IPS DF 19.7 (cell line): ENCODE data around the gene TDP2.
"Not testable (repeated sequence)": the region's sequence is repeated elsewhere in the genome, so short reads cannot be mapped to it uniquely, and the experiment has no call there.

Experiments
- DNase-seq: peaks from one replicate; pipeline ENCODE4 v3.0.0-alpha.2; 2013; ENCODE audit warnings: low read depth, low spot score

TDP2 gene, protein sequence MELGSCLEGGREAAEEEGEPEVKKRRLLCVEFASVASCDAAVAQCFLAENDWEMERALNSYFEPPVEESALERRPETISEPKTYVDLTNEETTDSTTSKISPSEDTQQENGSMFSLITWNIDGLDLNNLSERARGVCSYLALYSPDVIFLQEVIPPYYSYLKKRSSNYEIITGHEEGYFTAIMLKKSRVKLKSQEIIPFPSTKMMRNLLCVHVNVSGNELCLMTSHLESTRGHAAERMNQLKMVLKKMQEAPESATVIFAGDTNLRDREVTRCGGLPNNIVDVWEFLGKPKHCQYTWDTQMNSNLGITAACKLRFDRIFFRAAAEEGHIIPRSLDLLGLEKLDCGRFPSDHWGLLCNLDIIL

DNA sequence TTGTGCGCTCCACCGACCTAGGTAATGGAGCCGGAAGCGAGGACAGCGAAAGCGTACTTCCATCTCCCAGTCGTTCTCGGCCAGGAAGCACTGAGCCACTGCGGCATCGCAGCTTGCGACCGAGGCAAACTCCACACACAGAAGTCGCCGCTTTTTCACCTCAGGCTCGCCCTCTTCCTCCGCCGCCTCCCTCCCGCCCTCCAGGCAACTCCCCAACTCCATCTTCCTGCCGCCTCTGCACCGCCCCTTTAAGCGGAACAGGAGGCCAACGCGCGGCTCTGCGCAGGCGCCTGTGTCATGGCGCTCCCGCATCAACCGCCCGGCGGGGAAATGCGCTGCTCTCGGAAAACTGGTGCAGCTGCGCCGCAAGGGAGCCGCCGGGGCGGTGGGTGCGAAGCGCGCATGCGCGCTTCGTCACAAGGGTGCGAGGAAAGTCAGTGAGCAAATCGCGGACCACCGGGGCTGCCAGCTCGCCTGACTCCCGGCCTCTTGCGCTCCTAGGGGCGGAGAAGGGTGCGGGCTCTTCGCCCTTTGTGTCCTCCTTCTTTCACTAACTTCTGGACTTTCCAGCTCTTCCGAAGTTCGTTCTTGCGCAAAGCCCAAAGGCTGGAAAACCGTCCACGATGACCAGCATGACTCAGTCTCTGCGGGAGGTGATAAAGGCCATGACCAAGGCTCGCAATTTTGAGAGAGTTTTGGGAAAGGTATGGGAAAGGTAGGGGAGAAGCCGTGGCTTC is at the start of gene TDP2, which contains the start of gene ACOT13:
TSS of gene TDP2 (minus strand) at position 259 of the 737 bp plus-strand sequence. CDS start at position 222, 37 bp downstream.
TSS of gene ACOT13 (plus strand) at position 437 of the 737 bp plus-strand sequence. CDS start at position 624, 187 bp downstream.
- peak; percentile 76 for DNase-seq

DNA sequence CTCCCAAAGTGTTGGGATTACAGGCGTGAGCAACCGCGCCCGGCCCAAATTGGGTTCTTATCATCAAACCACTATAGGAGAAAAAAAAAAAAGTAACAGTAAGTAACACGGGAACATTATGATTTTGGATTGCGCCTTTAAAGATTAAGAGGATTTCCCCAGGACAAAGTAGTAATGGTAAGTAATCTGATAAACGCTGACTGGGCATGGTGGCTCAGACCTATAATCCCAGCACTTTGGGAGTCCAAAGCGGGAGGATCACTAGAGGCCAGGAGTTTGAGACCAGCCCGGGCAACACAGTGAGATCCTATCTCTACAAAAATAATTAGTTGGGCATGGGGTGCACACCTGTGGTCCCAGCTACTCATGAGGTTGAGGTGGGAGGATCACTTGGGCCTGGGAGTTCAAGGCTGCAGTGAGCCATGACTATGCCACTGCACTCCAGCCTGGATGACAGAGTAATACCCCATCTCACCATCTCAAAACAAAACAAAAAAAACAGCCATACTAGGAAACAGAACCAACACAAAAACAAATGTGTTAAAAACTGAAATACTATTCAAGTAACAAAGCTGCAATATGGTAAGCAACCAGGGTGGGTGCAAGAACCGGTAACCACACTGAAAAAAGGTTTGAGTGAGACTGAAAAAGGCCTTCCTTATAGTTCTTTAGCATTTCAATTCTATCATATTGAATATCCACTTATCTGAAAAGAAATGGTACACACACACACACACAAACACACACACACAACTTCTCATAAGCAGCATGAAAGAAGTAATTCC is 44.0 kb upstream of the TDP2 start:
- DNase-seq, result no peak

DNA sequence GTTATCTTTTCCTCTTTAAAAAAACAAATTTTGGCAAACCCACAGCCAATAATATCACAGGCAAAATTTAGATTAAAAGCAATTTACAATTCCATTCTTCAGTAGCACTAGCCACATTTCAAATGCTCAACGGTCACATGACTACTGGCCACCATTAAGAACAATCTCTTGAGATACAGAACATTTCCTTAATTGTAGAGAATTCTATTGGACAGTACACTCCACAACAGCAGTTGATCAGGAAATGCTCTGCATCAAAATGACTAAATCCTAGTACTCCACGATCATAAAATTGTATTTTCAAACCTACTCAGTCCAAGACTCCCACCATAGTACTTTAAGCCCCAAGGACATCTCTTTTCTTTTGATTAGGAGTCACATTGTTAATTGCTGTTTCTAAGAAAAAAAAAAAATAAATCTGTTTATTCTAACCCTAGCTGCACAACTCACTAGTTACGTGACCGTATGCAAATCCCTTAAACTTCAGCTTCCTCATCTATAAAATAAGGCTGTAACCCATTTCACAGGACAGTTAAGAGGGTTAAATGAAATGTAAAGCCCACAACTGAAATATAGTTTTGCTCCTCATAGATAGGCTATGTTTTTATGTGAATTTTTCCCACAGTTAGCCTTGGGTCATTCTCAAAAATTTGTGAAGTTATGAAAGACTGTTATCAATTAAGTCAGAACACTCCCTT is 42.5 kb upstream of the TDP2 start:
- no peak for DNase-seq

DNA sequence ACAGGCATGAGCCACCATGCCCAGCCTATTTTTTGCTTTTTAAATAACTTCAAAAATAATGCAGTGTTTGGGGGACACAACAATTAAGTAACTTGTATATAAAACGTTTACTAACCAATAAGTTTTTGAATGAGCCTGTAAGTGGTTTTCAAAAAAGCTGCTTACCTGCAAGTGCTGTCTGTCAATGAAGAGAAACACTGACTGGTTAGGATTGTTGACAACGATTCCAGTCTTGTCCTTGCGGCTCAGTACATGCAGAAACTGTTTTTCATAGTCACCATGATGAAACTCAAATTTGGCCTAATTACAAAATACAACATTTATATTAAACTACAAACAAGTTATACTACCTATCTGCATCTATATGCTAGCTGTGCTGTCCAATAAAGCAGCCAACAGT is 41.9 kb upstream of the TDP2 start:
- no peak for DNase-seq

DNA sequence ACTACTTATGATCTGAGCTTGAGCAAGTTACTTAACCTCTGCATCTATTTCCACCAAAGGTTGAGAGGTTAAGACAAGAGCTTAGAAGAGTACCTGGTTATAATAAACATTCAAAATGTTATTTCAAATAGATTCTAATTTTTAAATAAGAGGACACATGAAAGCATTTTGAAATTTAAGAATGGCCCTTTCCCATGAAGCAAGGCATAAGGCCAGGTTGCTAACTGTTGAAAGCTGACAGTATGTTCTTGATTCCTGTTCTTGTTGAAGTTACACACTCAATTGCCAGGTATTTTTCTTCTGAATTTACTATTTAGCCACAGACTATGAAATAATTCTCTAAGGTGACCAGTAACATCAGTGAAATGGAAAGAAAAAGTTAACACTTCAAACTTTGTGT is 37.8 kb upstream of the TDP2 start:
- no peak for DNase-seq

DNA sequence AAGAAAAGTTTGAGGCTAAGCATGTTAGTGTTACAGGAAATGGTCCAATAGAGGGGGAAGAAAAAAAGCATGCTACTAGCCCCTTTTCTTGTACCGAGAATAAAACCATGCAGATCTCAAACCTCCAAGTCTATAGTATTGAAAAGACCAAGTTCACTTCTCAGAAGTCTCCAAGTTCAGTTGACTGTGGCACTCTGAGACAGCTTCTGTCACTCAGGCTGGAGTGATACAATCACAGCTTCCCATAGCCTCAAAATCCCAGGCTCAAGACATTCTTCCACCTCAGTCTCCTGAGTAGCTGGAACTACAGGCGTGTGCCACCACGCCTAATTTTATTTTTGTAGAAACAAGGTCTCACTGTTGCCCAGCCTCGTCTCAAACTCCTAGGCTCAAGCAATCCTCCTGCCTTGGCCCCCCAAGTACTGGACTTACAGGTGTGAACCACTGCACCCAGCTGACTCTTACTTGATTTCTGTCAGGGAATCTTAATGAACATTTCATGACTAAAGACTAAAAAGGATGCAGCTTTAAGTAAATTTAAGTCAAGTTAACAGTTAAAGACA is 36.1 kb upstream of the TDP2 start:
- DNase-seq, result no peak

DNA sequence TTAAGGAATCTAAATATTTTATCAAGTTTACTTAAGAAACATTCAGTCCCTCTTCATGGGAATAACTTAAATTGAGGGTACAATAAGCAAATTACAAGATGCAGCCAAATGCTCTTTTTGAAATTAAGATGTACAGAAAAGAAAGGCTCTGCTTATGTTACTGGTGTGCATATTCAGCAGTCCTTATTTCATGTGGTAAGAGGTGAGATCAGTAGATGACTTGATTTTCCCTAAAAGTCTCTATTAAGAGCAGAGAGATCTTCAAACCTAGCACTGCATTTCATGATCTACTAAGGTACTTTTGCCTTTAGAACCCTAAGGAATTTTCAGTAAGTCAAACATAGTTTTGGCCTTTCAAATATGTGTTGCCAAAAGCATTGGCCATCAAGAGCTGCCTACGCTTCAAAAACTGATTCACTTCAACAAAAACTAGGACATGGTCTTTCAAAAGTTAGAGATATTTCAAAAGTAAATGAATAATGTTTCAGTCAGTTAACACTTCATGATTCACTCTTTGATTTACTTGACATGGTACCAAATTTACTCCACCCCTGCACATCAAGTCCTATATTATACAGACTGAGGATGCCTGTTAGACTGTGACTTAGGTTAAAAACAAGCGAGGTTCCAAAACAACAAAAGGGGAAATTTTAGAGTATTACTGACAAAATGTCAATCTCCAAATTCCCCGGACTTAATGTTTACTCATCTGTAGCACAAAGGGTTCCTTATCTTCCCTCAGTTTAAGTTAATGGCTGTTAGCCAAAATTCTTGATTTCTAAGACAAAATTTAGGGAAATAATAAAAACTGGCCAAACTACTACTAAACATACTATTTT is 33.0 kb upstream of the TDP2 start:
- no peak for DNase-seq

DNA sequence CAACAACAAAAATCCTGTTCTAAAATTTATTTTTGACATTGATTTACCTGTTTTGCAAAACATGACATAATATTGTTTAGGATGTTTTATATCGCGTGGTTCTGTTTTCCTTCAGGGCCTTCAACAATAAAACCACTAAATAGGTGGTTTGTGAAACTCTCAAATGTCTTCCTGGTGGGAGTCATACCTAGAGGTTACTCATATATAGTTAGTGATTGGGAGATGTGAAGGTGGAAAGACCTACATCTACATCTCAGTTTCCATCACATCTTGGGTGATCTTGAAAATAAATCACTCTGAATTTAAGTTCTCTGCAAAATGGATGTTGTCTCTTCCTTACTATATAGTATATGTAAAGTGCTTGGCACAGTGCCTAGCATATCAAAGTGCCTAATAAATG is 29.4 kb upstream of the TDP2 start:
- DNase-seq, result no peak

DNA sequence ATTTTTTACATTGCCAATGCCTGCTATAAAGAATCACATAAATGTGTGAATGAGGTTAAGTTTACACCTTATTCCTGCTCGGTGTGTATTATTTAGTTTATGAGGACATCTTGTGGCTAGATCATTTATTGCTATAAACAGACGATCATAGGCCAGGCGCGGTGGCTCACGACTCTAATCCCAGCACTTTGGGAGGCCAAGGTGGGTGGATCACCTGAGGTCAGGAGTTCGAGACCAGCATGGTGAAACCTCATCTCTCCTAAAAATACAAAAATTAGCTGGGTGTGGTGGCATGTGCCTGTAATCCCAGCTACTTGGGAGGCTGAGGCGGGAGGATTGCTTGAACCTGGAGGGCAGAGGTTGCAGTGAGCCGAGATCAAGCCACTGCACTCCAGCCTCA is 28.9 kb upstream of the TDP2 start:
- not testable (repeated sequence) for DNase-seq

DNA sequence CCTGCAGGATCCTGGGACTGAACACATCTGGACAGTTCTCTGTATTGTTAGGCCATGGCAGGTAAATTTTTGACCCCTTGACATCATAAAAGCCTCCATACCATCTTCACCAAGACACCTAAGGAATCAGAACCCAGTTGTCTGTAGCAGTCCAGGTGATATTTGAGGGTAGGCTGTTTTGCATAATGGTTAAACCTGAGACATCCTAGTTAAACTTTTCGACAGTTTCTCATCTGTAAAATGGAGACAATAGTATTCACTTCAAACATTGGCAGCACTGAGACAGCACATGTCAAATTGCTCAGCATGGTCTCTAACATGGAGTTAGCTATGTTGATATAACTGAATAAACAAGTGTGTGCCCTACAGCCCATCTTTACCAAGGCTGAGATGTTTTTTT is 27.5 kb upstream of the TDP2 start:
- DNase-seq, result no peak

DNA sequence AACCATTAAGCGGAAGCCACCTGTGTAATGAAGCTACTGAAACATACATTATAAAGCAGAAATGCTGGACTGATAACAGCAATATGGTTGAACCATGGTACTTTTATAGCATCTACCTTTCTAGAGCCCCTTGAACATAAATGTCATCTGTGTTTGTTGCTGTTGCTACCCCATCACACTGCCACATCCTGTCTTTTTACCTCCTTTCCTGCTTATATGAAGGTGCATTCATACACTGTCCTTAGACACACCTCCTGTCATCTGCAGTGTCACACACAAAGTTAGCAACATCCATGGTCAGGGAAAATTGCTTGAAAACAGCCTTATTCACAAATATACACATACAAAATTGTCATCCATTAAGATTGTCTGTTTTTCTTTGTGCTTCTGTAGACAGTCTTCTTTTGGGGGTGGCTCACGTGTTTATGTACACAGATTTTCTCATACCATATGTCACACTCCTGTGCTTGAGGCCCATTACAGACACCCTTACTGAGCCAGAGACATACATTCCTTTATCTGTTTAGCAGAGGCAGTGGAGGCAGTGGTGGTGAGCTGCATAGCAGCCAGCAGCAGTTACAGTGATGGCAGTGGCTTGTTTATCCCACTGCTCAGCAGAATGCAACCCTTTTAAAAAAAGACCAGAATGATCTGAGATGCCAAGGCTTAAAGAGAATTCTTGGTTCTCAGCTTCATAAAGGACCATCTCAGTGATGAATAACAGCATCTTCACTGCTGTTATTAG is 26.3 kb upstream of the TDP2 start:
- no peak for DNase-seq

DNA sequence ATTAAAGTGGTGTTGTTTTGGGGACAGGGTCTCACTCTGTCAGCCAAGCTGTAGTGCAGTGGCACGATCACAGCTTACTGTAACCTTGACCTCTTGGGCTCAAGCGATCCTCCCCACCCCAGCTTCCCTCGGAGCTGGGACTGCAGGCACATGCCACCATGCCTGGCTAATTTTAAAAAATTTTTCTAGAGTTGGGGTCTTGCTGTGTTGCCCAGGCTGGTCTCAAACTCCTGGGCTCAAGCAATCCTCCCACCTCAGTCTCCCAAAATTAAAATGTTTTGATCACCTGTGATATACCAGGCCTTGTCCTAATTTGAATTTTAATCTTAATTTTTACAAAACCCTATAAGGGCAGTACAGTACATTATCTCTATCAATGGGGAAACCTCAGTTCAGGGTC is 25.7 kb upstream of the TDP2 start:
- no peak for DNase-seq

DNA sequence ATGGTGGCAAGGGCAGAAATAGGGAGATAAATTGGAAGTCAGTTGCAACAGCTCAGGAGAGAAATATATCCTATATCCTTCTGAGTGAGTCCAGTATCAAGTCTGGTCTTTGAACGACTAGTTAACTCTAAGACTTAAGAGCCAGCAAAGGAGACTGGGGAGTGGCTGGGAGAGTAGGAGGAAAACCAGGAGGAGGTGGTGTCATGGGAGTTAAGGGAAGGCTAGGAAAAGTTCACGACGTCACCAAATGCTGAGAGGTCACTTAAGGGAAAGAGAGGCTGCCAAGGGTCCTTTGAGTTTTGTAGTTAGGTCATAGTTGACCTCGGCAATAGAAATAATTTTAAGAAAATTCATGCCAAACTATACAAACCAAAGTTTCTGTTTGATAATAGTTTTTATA is 25.3 kb upstream of the TDP2 start:
- DNase-seq, result no peak

DNA sequence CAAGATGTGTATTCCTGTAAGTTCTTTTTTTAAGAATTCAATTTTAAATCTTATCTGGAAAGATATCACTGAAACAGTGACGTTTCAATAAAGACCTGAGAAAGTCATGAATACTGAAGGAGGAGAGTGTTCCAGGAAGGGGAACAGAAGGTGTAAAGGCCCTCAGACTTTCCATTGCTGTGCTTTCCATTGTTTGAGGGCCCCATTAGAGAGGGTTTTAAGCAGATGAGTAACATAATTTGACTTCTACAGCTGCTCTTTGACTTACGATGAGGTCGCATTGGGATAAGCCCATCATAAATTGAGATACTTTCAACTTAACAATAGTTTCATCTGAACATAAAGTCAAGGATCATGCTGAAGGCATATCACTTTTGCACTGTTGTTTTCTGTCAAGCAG is 24.9 kb upstream of the TDP2 start:
- no peak for DNase-seq

DNA sequence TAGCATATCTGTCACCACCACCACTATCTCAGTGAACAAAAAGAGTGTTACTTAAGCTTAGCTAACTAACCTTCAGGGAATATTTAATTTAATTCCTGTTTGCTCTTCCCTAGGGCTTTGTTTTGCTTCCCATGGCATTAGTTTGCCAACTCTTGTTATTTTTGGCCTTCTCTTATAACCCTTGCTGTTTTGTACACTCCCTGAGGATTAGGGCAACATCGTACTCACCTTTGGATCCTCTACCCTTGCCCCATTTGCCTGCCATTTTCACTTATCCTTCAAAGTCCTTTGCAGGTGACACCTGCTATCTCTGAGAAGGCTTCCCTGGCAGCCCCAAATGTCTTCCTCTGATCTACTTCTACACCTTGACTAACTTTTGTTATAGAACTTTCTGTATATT is 23.9 kb upstream of the TDP2 start:
- no peak for DNase-seq

DNA sequence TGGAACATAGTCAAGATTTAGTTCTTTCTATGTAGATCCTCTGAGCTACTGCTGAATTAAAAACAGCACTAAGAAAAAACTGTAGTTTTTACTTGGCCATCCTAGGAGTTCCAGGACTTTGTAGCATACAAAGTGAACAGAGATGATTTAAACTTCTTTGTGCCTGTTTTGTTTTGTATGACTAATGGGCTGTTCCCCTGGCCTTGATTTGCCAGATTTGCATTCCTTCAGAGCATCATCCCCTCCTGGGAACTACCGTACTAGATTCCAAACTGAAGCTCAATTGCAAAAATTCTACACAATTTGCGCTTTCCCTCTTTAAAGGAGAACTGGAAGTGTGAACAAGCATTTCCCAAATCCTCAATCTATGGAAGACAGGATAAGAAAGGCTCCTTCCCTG is 23.3 kb upstream of the TDP2 start:
- DNase-seq, result no peak

DNA sequence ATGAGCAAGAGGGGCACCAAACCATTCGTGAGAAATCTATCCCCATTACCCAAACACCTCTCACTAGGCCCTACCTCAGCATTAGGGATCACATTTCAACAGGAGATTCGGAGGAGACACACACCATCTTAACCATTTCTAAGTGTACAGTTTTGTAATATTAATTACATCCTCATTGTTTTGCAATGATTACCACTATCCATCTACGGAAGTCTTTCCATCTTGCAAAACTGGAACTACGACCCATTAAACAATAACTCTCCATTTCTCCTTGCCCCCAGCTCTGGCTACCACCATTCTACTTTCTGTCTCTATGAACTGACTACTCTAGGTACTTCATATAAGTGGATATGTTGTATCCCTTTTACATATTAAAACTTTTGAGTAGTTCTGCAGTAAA is 20.2 kb upstream of the TDP2 start:
- DNase-seq, result no peak

DNA sequence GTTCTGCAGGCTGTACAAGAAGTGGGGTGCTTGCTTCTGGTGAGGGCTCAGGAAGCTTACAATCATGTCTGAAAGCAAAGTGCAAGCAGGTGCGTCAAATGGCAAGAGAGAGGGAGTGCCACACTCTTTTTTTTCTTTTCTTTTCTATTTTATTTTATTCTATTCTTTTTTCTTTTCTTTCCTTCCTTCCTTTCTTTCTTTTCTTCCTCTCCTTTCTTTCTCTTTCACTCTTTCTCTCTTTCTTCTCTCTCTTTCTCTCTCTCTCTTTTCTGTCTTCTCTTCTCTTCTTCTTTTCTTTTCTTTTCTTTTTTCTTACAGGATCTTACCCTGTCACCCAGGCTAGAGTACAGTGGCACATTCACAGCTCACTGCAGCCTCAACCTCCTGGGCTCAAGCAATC is 19.7 kb upstream of the TDP2 start:
- no peak for DNase-seq
